BLaER1 treated with 17β-estradiol and CSF1 and Interleukin-3, amounts not matched to agents 10 nM and 100 nM (cell line): ENCODE data around the gene LCLAT1.

Experiments
- H3K27ac ChIP-seq, 11 experiments: shearing (Covaris generic); formaldehyde crosslinking; 2 replicates each; pipeline ENCODE4 v1.8.1; 2022
- H3K27me3 ChIP-seq, 11 experiments: shearing (Covaris generic); formaldehyde crosslinking; 2 replicates each; pipeline ENCODE4 v1.8.1; 2022
- H3K36me3 ChIP-seq, 11 experiments: shearing (Covaris generic); formaldehyde crosslinking; 2 replicates each; pipeline ENCODE4 v1.8.1; 2022
- H3K4me1 ChIP-seq, 10 experiments: shearing (Covaris generic); formaldehyde crosslinking; 2 replicates each; pipeline ENCODE4 v1.8.1; 2022
- H3K4me2 ChIP-seq, 11 experiments: shearing (Covaris generic); formaldehyde crosslinking; 2 replicates each; pipeline ENCODE4 v1.8.1; 2022
- H3K4me3 ChIP-seq, 10 experiments: shearing (Covaris generic); formaldehyde crosslinking; 2 replicates each; pipeline ENCODE4 v1.8.1; 2022
- H3K9ac ChIP-seq, 11 experiments: shearing (Covaris generic); formaldehyde crosslinking; 2 replicates each; pipeline ENCODE4 v1.8.1; 2022
- H3K9me3 ChIP-seq, 11 experiments: shearing (Covaris generic); formaldehyde crosslinking; replicated peaks in 1 of 11; 2 replicates each; pipeline ENCODE4 v1.8.1; 2022
- H4K20me1 ChIP-seq, 11 experiments: shearing (Covaris generic); formaldehyde crosslinking; 2 replicates each; pipeline ENCODE4 v1.8.1; 2022
- Cebpa-rat ChIP-seq, 11 experiments: shearing (Covaris generic); IDR thresholded peaks; 2 replicates each; pipeline ENCODE4 v1.8.1; 2022

Gene LCLAT1

DNA sequence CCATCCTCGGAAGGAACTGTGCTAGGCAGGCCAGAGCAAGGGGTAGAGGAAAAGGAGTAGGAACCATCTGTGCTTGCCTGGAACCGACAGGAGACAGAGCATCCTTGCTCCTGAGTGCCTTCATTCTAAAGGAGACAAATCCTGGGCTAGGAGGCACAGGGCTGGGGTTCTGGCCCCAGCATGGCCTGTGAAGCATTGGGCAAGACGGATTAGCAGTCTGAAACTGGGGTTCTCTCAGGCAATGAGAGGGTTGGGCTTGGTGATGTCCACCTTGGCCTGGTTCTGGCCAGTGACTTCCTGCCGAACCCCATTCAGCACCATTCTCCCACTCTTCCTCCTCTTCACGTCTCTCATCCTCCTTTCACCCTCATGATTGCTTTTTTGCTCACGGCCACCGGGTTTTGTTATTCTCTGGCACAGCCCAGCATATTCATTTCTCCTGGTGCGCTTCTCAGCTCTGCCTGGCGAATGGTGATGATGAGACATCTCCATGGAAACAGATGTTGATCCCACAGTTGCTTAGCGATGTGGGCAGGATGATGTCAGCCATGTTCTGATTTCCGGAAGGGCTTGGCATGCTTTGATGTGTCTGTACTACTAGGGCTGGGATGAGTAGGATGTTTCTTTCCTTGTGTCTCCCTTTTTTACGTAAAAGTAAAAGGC, 232.5 kb downstream of the LCLAT1 start:
- Histone ChIP-seq H3K27ac (no peak overlapping the region), H3K9me3 (no peaks in the 10 kb centered on the region), H3K9ac (no peak overlapping the region), H3K4me2 (no peak overlapping the region), H3K4me1 (peaks cover 0 to 6% (median 0%) of the 10 kb centered on the region in 10 experiments; a peak in 2 of 20 replicates), H3K27me3 (no peaks in the 10 kb centered on the region), H3K4me3 (no peak overlapping the region), H4K20me1 (no peaks in the 10 kb centered on the region), H3K36me3 (no peaks in the 10 kb centered on the region)
- TF ChIP-seq Cebpa-rat (IDR thresholded peaks at IDR 0.05): no peak

- peaks cover 0 to 6% (median 0%) of the 10 kb centered on the region in 10 experiments; a peak in 2 of 20 replicates for H3K4me1 ChIP-seq
- no peaks in the 10 kb centered on the region for H4K20me1 ChIP-seq
- no peaks in the 10 kb centered on the region for H3K36me3 ChIP-seq
- no peak for TF ChIP-seq Cebpa-rat (IDR thresholded peaks at IDR 0.05)
- H3K9me3 ChIP-seq: no peaks in the 10 kb centered on the region
- no peak overlapping the region for H3K27ac ChIP-seq
- H3K9ac ChIP-seq: no peak overlapping the region
- no peak overlapping the region for H3K4me3 ChIP-seq
- H3K4me2 ChIP-seq: no peak overlapping the region
- no peaks in the 10 kb centered on the region for H3K27me3 ChIP-seq
Observed at GRCh38 chr2:30680121-30680520, 233.1 kb downstream of the LCLAT1 start.

DNA sequence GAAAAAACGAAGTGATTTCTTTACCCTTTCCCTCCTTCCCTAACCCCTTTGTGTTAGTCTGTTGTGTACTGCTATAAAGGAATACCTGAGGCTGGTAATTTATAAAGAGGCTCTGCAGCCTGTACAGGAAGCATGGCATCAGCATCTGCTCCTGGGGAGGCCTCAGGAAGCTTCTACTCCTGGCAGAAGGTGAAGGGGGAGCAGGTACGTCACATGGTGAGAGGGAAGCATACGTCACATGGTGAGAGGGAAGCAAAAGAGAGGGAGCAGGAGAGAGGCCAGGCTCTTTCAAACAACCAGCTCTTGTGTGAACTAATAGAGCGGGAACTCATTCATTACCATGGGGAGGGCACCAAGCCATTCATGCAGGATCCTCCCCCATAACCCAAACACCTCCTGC, 234.0 kb downstream of the LCLAT1 start:
- H4K20me1 ChIP-seq: no peaks in the 10 kb centered on the region
- no peaks in the 10 kb centered on the region for H3K9me3 ChIP-seq
- no peak overlapping the region for H3K4me3 ChIP-seq
- no peaks in the 10 kb centered on the region for H3K36me3 ChIP-seq
- no peak overlapping the region for H3K9ac ChIP-seq
- no peak for TF ChIP-seq Cebpa-rat (IDR thresholded peaks at IDR 0.05)
- H3K27me3 ChIP-seq: no peaks in the 10 kb centered on the region
- H3K4me1 ChIP-seq: peaks cover 0 to 6% (median 0%) of the 10 kb centered on the region in 10 experiments; a peak in 2 of 20 replicates
- no peak overlapping the region for H3K27ac ChIP-seq
- H3K4me2 ChIP-seq: no peak overlapping the region

DNA sequence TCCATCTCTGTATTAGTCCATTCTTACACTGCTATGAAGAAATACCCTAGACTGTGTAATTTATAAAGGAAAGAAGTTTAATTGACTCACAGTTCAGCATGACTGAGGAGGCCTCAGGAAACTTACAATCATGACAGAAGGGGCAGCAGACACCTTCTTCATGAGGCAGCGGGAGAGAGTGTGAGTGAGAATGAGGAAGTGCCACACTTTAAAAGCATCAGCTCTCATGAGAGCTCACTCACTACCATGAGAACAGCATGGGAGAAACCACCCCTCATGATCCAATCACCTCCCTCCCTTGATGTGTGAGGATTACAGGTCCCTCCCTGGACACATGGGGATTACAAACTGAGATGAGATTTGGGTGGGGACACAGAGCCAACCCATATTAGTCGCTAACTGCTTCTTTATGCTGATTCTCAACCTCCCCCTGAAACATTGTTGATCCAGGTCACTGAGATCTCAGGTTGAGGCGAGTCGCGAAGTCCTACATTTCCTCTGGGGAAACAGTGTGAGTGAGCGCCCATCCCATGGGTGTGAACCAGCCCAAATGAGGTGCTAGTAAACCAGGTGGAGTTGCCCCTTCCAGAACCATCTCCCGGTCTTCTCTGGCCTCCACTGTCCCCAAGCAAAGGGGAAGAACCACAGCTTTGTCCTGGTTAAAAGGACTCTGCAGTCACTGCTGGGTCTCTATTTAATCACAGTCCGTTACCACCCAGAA, 236.3 kb downstream of the LCLAT1 start:
- Histone ChIP-seq H3K4me2 (no peak overlapping the region), H3K36me3 (no peaks in the 10 kb centered on the region), H3K4me1 (peaks cover 0 to 6% (median 0%) of the 10 kb centered on the region in 10 experiments; a peak in 2 of 20 replicates), H3K27ac (no peak overlapping the region), H3K4me3 (no peak overlapping the region), H3K27me3 (no peaks in the 10 kb centered on the region), H3K9ac (no peak overlapping the region), H3K9me3 (no peaks in the 10 kb centered on the region), H4K20me1 (no peaks in the 10 kb centered on the region)
- TF ChIP-seq Cebpa-rat (IDR thresholded peaks at IDR 0.05): no peak

GRCh38 chr2:30684026-30684425, 237.0 kb downstream of the LCLAT1 start:
- Histone ChIP-seq H4K20me1 (no peaks in the 10 kb centered on the region), H3K4me2 (no peak overlapping the region), H3K4me1 (peaks cover 0 to 6% (median 0%) of the 10 kb centered on the region in 10 experiments; a peak in 2 of 20 replicates), H3K36me3 (no peaks in the 10 kb centered on the region), H3K27ac (no peak overlapping the region), H3K27me3 (no peaks in the 10 kb centered on the region), H3K4me3 (no peak overlapping the region), H3K9me3 (no peaks in the 10 kb centered on the region), H3K9ac (no peak overlapping the region)
- no peak for TF ChIP-seq Cebpa-rat (IDR thresholded peaks at IDR 0.05)

GRCh38 chr2:30684516-30684915, 237.5 kb downstream of the LCLAT1 start:
- peaks cover 0 to 6% (median 0%) of the 10 kb centered on the region in 10 experiments; a peak in 2 of 20 replicates for H3K4me1 ChIP-seq
- no peaks in the 10 kb centered on the region for H4K20me1 ChIP-seq
- no peak for TF ChIP-seq Cebpa-rat (IDR thresholded peaks at IDR 0.05)
- H3K36me3 ChIP-seq: no peaks in the 10 kb centered on the region
- no peak overlapping the region for H3K9ac ChIP-seq
- H3K4me3 ChIP-seq: no peak overlapping the region
- no peak overlapping the region for H3K4me2 ChIP-seq
- H3K9me3 ChIP-seq: no peaks in the 10 kb centered on the region
- no peaks in the 10 kb centered on the region for H3K27me3 ChIP-seq
- no peak overlapping the region for H3K27ac ChIP-seq

DNA sequence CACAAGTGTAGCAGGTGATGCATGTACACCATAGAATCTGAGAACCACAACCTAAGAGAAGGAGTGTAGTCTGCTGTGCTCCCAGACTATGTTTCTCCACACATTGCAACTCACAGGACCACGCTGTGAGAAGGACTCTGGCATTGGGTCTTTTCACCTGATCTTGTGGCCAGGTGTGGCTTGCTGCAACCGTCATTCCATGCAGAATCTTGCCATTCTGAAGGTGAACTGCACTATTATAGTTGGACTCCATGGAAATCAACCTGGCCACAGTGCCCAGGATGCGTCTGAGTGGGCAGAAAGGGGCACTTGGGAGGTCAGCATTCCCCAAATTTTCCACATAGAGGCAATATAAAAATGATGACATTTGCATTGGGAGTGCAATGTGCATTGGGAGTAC, 237.9 kb downstream of the LCLAT1 start:
- Histone ChIP-seq H3K4me3 (no peak overlapping the region), H3K27ac (no peak overlapping the region), H3K4me2 (no peak overlapping the region), H3K4me1 (peaks cover 0 to 6% (median 0%) of the 10 kb centered on the region in 10 experiments; a peak in 2 of 20 replicates), H3K9me3 (no peaks in the 10 kb centered on the region), H3K36me3 (no peaks in the 10 kb centered on the region), H3K27me3 (no peaks in the 10 kb centered on the region), H4K20me1 (no peaks in the 10 kb centered on the region), H3K9ac (no peak overlapping the region)
- TF ChIP-seq Cebpa-rat (IDR thresholded peaks at IDR 0.05): no peak

DNA sequence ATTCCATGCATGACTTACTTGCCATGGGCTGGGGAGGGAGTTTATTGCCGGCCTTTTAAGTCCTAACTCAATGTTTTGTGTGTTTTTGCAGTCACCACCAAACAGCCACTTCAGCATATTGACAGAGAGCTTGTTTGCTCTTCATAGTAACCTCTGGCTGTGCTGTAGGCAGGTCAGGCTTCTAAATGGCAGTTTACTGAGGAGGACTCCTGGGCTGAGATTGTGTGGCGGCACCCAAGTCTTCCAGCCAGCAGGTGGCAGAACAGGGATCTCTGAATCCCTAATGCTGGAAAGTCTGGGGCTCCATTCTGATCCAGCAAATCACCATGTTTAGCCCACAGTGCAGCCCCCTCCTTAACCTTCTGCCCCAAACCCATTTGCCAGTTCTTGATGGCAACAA, 239.0 kb downstream of the LCLAT1 start:
- H3K4me3 ChIP-seq: no peak overlapping the region
- H3K27me3 ChIP-seq: no peaks in the 10 kb centered on the region
- no peak overlapping the region for H3K27ac ChIP-seq
- no peak overlapping the region for H3K4me2 ChIP-seq
- H3K9ac ChIP-seq: no peak overlapping the region
- peaks cover 0 to 6% (median 0%) of the 10 kb centered on the region in 10 experiments; a peak in 2 of 20 replicates for H3K4me1 ChIP-seq
- H4K20me1 ChIP-seq: no peaks in the 10 kb centered on the region
- no peak for TF ChIP-seq Cebpa-rat (IDR thresholded peaks at IDR 0.05)
- no peaks in the 10 kb centered on the region for H3K36me3 ChIP-seq
- H3K9me3 ChIP-seq: no peaks in the 10 kb centered on the region

- Histone ChIP-seq H4K20me1 (no peaks in the 10 kb centered on the region), H3K27ac (no peak overlapping the region), H3K9me3 (no peaks in the 10 kb centered on the region), H3K4me1 (peaks cover 0 to 6% (median 0%) of the 10 kb centered on the region in 10 experiments; a peak in 2 of 20 replicates), H3K27me3 (no peaks in the 10 kb centered on the region), H3K36me3 (no peaks in the 10 kb centered on the region), H3K4me3 (no peak overlapping the region), H3K4me2 (no peak overlapping the region), H3K9ac (no peak overlapping the region)
- TF ChIP-seq Cebpa-rat (IDR thresholded peaks at IDR 0.05): no peak
Observed at GRCh38 chr2:30686669-30687068, 239.6 kb downstream of the LCLAT1 start.
